Mesodermal cell (in vitro differentiated cells): ENCODE measurements around the gene FBL.
"Not testable (repeated sequence)": the region's sequence is repeated elsewhere in the genome, so short reads cannot be mapped to it uniquely, and the experiment has no call there.

Experiments
- H3K27ac ChIP-seq: 2 replicates; pipeline ENCODE4 v1.7.0; 2013; ENCODE audit warnings: mild to moderate bottlenecking, low read depth, low read length, moderate library complexity; ENCODE audit not compliant: severe bottlenecking
- H3K36me3 ChIP-seq: 2 replicates; pipeline ENCODE4 v1.7.1; 2013; ENCODE audit warnings: mild to moderate bottlenecking, low read length, moderate library complexity; ENCODE audit not compliant: control insufficient read depth, insufficient read depth
- H3K4me1 ChIP-seq: one replicate; pipeline ENCODE4 v1.7.1; 2013; ENCODE audit warnings: mild to moderate bottlenecking, low read length; ENCODE audit not compliant: insufficient read depth, control insufficient read depth, poor library complexity, severe bottlenecking
- H3K4me3 ChIP-seq: 2 replicates; pipeline ENCODE4 v1.7.0; 2013; ENCODE audit warnings: low read length, control low read depth, mild to moderate bottlenecking; ENCODE audit not compliant: insufficient read depth, poor library complexity, severe bottlenecking; ENCODE audit errors: extremely low read depth
- H3K9me3 ChIP-seq: 2 replicates; pipeline ENCODE4 v1.7.1; 2013; ENCODE audit warnings: mild to moderate bottlenecking, low read length, moderate library complexity; ENCODE audit not compliant: control insufficient read depth
- WGBS, 2 experiments: methylation state at CpG; one replicate each; pipeline ENCODE4 v1.1.5; 2013; ENCODE audit warnings: missing lambda C conversion rate in 2 of 2; ENCODE audit not compliant: insufficient coverage in 2 of 2; 5-methylcytosine and 5-hydroxymethylcytosine counted together

FBL gene

GRCh38 chr19:39811064-39811463 is 35.1 kb downstream of the FBL start:
- Histone ChIP-seq H3K36me3 (no peaks in the 10 kb centered on the region), H3K9me3 (no peaks in the 10 kb centered on the region), H3K27ac (no peak overlapping the region), H3K4me3 (no peak overlapping the region), H3K4me1 (no peaks in the 10 kb centered on the region)
- WGBS, 2 experiments: 71 to 93% methylated on average over 1 to 3 of the region's 4 CpGs

- Histone ChIP-seq H3K4me1 (no peaks in the 10 kb centered on the region), H3K36me3 (no peaks in the 10 kb centered on the region), H3K27ac (no peak overlapping the region), H3K9me3 (no peaks in the 10 kb centered on the region), H3K4me3 (no peak overlapping the region)
- no CpG with 5 or more reads among the region's 4 CpGs for WGBS, 2 experiments
Measured at GRCh38 chr19:39810424-39810823, 35.8 kb downstream of the FBL start.

GRCh38 chr19:39809368-39809767 is 36.8 kb downstream of the FBL start:
- H3K27ac ChIP-seq: no peak overlapping the region
- no peaks in the 10 kb centered on the region for H3K36me3 ChIP-seq
- no peaks in the 10 kb centered on the region for H3K9me3 ChIP-seq
- H3K4me1 ChIP-seq: no peaks in the 10 kb centered on the region
- no peak overlapping the region for H3K4me3 ChIP-seq
- 85 to 88% methylated on average over 3 to 4 of the region's 4 CpGs for WGBS, 2 experiments

GRCh38 chr19:39808688-39809087 is 37.5 kb downstream of the FBL start:
- 64 to 88% methylated on average over 1 to 2 of the region's 7 CpGs for WGBS, 2 experiments
- not testable (repeated sequence) for H3K27ac ChIP-seq, H3K4me1 ChIP-seq, H3K9me3 ChIP-seq, H3K4me3 ChIP-seq, H3K36me3 ChIP-seq

GRCh38 chr19:39807846-39808364 is 38.3 kb downstream of the FBL start:
- H3K36me3 ChIP-seq: no peaks in the 10 kb centered on the region
- no peaks in the 10 kb centered on the region for H3K9me3 ChIP-seq
- H3K4me3 ChIP-seq: no peak overlapping the region
- WGBS, 2 experiments: 60% methylated on average over 1 of the region's 5 CpGs; no CpG with 5 or more reads in 1 of the 2 experiments
- no peaks in the 10 kb centered on the region for H3K4me1 ChIP-seq
- H3K27ac ChIP-seq: no peak overlapping the region

GRCh38 chr19:39805104-39805503 is 41.1 kb downstream of the FBL start:
- Histone ChIP-seq H3K27ac (no peak overlapping the region), H3K36me3 (no peaks in the 10 kb centered on the region), H3K4me3 (no peak overlapping the region), H3K9me3 (no peaks in the 10 kb centered on the region), H3K4me1 (no peaks in the 10 kb centered on the region)
- 90 to 94% methylated on average over 5 of the region's 5 CpGs for WGBS, 2 experiments

DNA sequence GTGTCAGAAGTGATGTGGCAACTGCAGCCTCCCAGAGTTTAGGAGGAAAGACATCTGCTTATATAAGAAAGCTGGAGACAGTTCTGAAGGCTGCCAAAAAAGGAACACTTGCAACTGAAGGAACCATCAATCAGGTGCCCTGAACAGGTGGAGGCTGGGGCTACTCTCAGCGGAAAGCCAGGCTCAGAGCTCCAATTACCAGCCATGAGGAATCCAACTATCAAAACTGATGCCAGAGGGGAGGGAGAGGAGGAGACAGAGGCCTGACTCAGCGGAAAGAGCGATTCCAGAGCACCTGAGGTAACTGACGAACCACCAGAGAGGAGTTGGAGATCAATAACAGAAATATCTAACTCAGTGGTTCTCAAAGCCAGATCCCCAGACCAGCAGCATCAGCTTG is 43.2 kb downstream of the FBL start:
- Histone ChIP-seq H3K27ac (no peak overlapping the region), H3K9me3 (no peaks in the 10 kb centered on the region), H3K4me1 (no peaks in the 10 kb centered on the region), H3K4me3 (no peak overlapping the region), H3K36me3 (no peaks in the 10 kb centered on the region)
- 57% methylated on average over 2 of the region's 4 CpGs; no CpG with 5 or more reads in 1 of the 2 experiments for WGBS, 2 experiments

GRCh38 chr19:39797083-39797482 is 49.1 kb downstream of the FBL start:
- Histone ChIP-seq H3K4me1 (no peaks in the 10 kb centered on the region), H3K4me3 (no peak overlapping the region), H3K9me3 (no peaks in the 10 kb centered on the region), H3K36me3 (no peaks in the 10 kb centered on the region), H3K27ac (no peak overlapping the region)
- no CpG with 5 or more reads among the region's 2 CpGs for WGBS, 2 experiments

DNA sequence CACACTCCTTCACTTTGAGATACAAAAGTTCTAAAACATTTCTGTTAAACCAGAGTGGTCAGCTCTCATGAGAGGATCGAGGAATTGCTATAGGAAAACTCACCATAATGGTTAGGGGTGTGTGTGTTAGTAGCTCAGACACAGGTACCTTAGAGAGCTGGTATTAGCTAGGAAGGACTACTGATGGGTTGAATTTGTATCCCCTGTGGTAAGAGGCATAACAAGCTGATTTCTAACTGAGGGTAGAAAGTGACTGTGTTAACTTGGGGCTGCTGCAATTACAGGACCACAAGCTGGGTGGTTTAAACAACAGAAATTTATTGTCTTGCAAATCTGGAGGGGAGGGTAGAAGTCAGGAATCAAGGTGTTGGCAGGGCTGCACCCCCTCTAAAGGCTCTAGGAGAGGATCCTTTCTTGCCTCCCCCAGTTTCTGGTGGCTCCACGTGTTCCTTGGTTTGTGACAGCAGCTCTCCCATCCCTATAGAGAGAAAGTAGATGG is 50.1 kb downstream of the FBL start:
- no peaks in the 10 kb centered on the region for H3K9me3 ChIP-seq
- no peak overlapping the region for H3K4me3 ChIP-seq
- H3K4me1 ChIP-seq: no peaks in the 10 kb centered on the region
- no peaks in the 10 kb centered on the region for H3K36me3 ChIP-seq
- 63 to 71% methylated on average over 1 of the region's 2 CpGs for WGBS, 2 experiments
- H3K27ac ChIP-seq: no peak overlapping the region

DNA sequence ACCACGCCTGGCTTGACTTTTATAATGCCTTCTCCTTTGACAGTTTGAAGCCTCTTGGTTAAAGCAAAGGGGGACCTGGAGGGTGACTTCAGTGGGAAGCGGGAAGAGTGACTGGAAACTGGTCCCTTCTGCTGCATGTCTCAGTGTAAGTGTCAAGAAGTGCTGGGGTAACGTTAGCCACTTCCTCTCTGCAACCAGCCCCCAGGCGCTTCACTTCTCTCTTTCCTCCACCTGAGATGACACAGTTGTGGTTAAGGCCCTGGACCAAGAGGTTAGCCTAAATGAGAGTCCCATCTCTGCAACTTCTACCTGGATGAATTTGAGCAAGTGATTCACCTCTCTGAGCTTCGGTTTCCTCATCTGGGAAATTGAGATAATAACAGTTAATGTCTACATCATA is 51.2 kb downstream of the FBL start:
- H3K9me3 ChIP-seq: no peaks in the 10 kb centered on the region
- WGBS, 2 experiments: 67 to 81% methylated on average over 1 to 3 of the region's 5 CpGs
- H3K4me1 ChIP-seq: no peaks in the 10 kb centered on the region
- H3K36me3 ChIP-seq: no peaks in the 10 kb centered on the region
- no peak overlapping the region for H3K27ac ChIP-seq
- no peak overlapping the region for H3K4me3 ChIP-seq

GRCh38 chr19:39792999-39793546 is 53.1 kb downstream of the FBL start:
- H3K27ac ChIP-seq: no peak overlapping the region
- 1% methylated on average over 13 to 14 of the region's 17 CpGs for WGBS, 2 experiments
- peak overlapping the region; percentile 31 for H3K4me3 ChIP-seq
- no peaks in the 10 kb centered on the region for H3K9me3 ChIP-seq
- no peaks in the 10 kb centered on the region for H3K4me1 ChIP-seq
- H3K36me3 ChIP-seq: no peaks in the 10 kb centered on the region
